Astrocyte (in vitro differentiated cells and primary cell): ENCODE results near the gene TMEM79.

ENCODE experiments used
- CTCF ChIP-seq: IDR thresholded peaks from 2 replicates; pipeline ENCODE4 v1.5.1; 2011; ENCODE audit warnings: low read depth, mild to moderate bottlenecking, inconsistent platforms, low read length, moderate library complexity; ENCODE audit not compliant: insufficient read depth
- EZH2 ChIP-seq: IDR thresholded peaks from 2 replicates; pipeline ENCODE4 v1.6.1; 2012; ENCODE audit warnings: mild to moderate bottlenecking, low read length, inconsistent platforms; ENCODE audit not compliant: insufficient read depth

GRCh38 chr1:156282479-156283222, 1.5 kb upstream of the TMEM79 start, which contains the start of gene SMG5:
- TF ChIP-seq CTCF = no peak
- TF ChIP-seq EZH2 = no peak
